Esophagus mucosa (tissue), 1 donor: Measurements from ENCODE around the gene GEMIN7. TPM values are rescaled to one million over a fixed set of nuclear protein-coding genes. Genes with fewer than 3 reads are reported as not detected.

Experiments used
- ATAC-seq: fragments of 200-7000 bp; cut with Tn5 transposase; one replicate; pipeline ENCODE4 v1.9.1; 2020
- total RNA-seq: library from RNA; stranded (reverse); gene quantifications from one replicate; pipeline ENCODE4 v1.2.4, GENCODE V29; 2023
- donor health status: DM: yes; HTN: yes; CAD: no.

The GEMIN7 gene
- total RNA-seq, 1 donor from 2014 or later: 18.7 TPM

DNA sequence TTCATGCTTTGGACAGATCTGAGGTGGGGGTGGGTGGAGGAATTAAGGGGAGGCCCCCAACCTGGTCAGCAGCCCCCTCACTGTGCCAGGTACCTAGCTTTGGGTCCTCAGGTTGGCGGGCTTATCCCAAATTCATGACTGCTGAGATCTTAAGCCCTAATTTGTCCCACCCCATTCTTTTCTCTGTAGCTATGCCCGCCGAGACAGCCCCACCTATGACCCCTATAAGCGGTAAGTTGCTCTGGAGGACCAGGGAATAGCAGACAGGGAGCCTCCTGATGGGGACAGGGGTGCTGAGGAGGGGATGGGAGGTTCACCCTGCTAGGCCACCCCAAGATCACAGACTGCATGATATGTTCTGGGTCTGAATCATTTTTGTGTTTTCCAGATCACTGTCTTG is 17.1 kb upstream of the GEMIN7 start:
- ATAC-seq: no peak

DNA sequence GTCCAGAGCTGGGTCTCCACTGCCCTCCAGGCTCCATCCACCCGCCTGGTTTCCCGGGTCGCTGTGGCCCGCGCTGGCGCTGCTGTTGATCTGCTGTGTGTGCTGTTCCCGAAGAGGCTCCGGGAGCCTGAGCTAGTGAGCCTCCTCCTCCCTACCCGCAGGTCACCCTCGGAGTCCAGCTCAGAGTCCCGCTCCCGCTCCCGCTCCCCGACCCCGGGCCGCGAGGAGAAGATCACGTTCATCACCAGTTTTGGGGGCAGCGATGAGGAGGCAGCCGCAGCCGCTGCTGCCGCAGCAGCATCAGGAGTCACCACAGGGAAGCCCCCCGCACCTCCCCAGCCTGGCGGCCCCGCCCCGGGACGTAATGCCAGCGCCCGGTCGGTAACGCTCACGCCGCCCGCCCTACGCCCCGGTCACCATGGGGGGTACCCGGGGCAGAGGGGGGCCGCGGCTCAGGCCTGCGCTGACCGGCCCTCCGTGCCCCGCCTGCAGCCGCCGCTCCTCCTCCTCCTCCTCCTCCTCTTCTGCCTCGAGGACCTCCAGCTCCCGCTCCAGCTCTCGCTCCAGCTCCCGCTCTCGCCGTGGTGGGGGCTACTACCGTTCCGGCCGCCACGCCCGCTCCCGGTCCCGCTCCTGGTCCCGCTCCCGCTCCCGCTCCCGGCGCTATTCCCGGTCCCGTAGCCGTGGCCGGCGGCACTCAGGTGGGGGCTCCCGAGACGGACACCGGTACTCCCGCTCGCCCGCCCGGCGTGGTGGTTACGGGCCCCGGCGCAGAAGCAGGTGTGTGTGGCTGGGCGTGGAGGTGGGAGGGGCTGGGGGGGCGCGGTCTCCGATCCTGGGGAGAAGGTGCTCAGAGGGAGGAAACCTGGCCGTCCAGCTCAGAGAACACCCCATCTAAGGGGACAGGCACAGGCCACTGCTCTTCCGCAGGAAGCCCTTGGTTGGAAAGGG is 14.9 kb upstream of the GEMIN7 start:
- ATAC-seq: no peak

DNA sequence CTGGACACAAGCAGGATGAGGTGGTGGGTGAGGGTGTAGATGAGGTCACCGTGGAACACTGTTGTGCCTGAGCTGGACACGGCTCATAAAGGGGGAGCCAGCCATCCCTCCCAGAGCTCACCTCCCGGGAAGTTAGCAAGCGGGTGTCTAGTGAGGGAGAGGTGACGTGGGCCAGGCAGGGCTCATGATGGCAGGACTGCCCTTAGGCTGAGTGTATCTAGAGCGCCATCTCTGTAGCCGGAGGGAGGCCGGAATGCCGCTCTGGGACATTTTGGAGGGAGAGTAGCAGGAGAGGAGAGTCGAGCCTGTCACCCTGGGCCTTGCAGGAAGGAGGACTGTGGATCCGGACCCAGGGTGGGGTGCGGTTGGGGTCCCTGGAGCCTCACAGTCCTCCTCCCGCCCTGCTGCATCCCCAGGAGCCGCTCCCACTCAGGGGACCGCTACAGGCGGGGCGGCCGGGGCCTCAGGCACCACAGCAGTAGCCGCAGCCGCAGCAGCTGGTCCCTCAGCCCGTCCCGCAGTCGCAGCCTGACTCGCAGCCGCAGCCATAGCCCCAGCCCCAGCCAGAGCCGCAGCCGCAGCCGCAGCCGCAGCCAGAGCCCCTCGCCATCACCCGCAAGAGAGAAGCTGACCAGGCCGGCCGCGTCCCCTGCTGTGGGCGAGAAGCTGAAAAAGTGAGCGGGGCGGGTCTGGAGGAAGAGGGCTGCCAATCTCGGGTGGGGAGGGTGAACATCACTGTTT is 12.0 kb upstream of the GEMIN7 start:
- no peak for ATAC-seq

DNA sequence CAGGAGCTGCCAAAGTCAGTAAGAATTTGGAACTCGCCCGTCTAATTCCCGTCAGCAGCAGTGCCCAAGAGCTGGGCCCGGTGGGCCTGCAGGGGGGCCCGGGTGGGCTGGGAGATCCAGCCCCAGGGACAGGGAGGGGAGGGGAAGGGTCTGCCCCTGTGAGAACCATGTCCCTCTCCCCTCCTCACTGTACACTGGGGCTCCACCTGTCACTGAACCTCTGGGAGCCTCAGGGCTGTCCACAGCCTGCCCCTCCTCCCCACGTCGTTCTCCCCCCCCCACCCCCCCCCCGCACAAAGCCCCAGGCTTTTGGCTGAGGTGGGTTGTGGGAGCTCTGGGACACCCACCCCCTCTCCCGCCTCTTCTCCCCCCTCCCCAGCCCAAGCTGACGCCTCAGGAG is 11.0 kb upstream of the GEMIN7 start:
- ATAC-seq: no peak

DNA sequence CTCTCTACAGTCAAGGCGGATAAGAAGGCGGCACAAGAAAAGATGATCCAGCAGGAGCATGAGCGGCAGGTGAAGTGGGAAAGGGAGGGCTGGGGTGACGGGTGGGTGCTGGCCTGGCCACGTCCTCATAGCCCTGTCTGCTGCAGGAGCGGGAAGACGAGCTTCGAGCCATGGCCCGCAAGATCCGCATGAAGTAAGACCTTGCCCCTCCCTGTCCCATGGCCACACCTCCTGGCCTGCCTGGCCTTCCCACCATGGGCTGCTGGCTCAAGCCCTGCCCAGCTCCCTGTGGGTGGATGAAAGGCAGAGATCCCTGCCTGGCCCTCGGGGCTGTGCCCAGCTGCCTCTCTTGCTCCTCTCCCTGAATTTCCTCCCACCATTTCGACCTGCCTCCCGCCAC is 10.0 kb upstream of the GEMIN7 start:
- peak; percentile 74 for ATAC-seq

DNA sequence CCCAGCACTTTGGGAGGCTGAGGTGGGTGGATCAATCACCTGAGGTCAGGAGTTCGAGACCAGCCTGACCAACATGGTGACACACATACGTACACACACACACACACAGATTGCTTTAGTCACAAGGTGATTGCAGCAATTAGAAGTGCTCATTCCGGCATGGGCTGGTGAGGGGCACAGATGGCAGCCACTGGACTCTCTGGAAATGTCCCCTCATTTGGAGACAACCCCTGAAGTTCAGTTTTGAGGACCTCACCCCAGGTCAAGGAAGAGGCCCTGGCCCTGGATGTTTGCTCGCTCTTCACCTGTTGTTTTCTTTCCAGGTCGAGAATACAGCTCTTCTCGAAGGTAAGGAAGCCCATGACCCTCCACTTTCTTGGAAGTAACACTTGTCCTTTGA is 8.8 kb upstream of the GEMIN7 start:
- ATAC-seq: no peak

DNA sequence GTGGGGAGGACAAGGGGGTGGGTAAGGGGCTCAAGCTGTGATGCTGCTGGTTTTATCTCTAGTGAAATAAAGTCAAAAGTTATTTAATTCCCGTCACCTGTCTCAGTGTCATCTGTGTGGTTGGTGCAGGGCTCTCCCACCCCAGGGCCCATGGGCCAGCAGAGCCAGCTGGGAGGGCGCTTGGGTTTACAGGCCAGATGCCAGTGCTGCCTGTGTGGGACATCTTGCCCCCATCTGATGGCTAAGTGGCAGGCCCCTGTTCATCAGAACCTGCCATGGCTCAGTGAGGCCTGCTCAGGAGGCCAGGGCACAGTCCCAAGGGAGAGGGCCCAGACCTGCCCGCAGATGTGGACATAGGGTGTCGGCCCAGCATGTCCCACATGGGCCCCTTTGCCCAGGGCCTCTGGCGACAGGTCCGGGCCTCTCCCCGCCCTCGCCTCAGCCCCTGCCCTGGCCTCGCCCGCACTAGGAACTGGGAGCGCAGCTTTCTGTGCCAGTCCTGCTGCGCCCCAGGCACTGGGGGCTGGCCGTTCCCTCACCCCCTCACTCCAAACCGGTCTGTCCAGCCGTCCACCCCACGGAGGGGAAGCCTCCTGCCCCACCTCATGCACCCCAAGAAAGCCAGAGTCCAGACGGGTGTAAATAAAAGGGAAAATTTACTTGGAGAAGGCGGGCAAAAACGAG is 8.1 kb upstream of the GEMIN7 start:
- ATAC-seq: peak; percentile 58

DNA sequence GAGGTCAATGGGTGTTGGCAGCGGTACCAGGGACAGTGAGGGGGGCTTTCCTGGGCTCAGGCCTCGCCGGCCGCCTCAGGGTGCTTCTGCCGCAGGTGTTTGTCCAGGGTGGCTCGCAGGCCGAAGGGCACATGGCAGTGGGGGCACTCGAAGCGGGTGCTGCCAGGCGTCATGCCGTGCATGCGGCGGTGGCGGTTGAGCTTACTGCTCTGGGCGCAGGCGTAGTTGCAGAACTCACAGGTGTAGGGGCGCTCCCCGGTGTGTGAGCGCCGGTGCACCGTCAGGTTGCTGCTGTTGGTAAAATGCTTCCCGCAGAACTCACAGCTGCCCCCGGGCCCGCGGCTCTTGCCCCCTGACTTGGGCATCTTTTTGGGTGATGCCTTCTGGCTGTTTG is 7.5 kb upstream of the GEMIN7 start:
- peak; percentile 8 for ATAC-seq

DNA sequence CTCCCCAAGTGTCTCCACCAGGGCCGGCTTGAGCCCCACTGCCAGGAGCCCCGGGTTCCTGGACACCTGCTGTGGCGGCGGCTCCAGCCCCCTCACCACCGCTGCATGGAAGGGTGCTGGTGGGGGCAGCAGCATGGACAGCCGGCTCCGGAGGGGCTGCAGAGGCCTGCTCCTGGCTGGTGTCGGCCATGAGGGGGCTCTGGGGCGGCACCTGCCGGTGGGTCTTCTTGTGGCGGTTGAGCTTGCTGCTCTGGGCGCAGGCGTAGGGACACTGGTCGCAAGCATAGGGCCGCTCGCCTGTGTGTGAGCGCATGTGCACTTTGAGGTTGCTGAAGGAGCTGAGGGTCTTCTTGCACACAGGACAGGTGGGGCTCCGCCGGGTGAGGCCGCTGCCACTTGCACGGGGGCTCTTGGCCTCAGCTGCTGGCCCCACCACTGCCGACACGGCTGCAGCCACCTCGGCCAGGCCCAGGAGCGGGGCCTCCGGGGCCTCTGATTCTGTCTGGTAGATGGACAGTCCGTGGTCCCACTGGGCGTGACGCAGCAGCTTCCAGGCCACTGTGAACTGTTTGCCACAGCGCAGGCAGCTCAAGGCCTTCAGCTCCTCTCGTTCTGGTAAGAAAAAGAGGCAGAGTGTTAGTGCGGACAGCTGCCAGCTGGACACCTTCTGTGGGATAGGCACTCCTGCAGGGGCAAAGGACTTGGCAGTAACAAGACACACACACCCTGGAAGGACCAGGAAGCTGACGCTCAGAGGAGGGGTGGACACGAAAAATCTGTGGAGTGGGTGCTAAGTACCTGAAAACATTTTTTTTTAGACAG is 6.9 kb upstream of the GEMIN7 start:
- no peak for ATAC-seq

DNA sequence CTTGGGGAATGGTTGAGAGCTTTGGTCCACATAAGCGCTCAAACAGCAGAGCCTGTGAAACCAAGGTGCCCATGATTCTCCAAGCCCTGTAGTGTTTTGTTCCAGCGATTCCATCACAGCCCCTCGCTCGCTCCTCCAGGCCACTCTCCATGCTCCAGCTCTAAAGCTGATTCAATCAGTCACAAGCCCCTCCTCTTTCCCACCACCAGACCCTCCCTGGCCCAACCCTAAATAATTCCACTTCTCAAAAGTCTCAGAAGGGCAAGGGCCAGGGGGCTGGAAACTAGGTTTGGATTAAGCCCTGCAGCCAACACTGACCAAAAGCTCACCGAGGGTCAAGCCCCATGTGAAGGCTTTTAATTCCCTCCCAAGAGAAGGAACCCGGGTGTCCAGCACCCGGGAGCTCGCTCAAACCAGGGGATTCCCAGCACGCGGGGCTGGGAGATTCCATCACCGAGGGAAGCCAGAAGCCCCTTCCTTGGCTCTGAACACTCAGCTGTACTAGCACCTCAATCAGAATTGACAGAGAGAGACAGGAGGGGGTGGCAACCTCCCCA is 4.2 kb upstream of the GEMIN7 start:
- no peak for ATAC-seq

DNA sequence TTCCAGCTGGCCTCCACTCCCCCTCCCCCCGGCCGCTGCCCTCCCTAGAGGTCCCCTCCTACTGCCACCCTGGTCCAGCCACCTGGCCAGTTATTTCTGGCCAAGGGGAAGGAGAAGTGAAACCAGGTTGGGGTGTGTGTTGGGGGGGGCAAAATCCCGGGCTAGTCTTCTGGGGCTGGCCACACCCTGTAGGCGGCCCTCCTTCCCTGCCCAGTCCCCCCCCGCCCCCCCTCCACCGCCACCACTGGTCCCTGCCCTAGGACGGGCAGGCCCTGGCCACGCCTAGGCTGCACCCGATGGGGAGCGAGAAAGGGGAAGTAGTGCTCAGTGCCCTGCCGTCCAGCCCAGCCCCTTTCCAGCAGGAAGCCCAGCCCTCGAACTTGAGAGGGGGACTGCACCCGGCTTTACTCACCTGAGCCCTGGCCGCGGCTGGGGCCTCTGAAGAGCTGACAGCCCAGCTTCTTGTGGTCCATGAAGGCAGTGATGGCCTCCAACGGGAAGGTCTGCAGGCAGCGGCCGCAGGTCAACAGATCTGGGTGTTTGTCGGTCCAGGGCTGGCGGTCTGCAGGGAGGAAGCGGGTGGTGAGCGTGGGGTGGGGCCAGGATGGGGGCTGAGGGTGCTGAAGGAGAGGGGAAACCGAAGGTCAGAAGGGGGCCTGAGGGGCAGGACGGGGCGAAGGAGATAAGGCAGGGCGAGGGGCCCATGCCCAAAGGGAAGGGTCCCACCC is 3.6 kb upstream of the GEMIN7 start:
- peak; percentile 73 for ATAC-seq

DNA sequence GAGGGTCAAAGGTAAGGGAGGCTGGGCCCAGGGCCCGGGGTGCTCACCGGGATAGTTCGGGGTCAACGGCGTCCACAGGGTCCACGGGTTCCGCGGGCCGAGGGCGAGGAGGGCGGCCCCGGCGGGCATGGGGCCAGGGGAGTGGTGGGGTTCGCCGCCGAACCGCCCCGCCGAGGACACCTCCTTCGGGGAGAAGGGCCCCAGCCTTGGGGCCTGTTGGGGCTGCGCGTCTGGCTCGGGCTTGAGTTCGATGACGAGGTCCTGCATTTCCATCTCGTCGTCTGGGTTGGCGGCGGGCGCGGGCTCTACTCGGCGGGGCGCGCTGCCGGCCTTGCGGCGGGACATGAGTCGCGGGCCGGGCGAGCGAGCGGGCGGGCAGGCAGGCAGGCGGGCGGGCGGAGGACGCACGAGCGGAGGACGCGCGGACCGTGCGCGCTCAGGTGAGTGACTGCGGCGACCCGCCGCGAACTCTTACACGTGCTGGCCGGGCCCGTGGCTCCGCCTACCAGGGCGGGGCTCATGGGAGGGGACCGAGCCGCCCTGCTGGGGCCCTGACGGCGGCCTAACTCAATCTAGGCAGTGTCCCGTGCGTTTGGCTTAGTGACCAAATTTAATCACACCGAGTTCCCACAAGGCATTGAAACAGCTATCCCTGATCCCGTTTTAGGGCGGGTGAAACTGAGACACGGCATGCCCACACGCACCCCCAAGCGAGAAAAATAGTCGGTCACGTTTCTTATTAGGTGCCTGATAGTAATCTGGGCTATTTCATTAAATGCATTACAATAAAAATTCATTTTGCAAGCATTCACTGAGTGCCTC is 2.8 kb upstream of the GEMIN7 start, which contains the start of gene ZNF296:
Gene ZNF296, minus strand, starts transcription at position 450 of the 822 bp plus-strand sequence. Its CDS starts 105 bp downstream, at position 345.
- ATAC-seq: peak; percentile 78

DNA sequence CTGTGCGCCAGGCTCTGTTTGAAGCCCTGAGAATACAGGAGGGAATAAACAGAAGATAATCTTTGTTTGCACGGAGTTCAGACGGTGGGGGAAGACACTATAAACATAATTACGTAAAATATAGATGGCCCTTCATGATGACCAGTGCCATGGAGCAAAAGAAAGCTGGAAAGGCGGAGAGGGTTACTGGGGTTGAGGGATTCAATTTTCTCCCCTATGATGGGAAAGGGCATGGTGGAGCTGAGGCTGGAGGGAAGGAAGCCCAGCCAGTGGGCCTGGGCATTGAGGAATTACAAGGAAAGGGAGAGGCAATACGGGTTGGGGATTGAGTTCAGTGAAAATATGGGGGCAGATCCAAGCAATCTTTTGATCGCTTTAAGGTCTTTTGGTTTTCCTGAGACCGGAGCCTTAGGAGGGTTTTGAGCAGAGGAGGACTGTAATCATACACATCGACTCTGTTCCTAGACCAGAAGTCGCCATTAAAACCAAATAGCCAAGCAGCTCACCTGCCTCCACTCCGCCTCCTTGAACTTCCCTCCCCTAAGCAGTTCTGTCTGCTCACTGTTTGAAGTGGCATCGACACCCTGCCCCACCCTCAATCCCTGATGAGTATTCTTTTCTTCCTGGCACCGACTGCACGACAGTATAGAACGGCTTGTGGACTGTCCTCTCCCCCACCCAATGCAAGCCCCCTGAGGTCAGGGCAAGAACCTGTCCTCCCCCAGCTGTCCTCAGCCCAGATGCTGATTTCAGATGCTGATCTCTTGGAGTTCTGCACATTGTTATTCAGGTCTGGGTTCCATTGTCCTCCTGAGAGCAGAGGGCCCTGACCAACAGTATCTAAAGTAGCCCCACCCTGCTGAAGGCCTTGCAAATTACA is 2.0 kb upstream of the GEMIN7 start:
- no peak for ATAC-seq

DNA sequence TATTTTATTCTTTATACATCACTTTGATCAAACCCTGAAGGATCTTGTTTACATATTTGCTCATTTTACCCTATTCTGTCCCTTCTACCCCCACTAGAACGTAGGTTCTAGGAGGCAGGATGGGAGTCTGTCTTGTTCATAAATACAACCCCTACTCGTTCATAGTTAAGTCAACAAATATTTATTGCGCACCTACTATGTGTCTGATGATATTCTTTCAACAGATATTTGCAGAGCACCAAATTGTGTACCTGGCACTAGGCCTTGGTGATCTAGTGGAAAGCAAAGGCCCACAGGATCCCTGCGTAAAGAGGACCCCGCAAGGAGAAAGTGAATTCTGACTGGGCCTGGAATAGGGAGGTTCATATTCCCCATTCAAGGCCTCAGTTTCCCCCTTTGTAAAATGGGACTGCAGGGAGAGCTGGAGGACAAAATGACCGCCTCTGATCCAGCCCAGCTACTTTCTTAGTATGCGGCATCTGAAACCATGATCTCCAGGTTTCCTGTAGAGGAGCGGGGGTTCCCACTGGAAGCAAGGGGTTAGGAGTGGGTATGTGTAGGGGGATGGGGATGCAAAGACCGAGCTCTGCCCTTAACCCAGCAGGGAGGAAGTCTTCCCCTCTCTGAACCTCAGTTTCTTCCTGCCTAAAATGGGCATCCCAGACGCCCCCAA is 534 bp upstream of the GEMIN7 start:
- ATAC-seq: no peak

DNA sequence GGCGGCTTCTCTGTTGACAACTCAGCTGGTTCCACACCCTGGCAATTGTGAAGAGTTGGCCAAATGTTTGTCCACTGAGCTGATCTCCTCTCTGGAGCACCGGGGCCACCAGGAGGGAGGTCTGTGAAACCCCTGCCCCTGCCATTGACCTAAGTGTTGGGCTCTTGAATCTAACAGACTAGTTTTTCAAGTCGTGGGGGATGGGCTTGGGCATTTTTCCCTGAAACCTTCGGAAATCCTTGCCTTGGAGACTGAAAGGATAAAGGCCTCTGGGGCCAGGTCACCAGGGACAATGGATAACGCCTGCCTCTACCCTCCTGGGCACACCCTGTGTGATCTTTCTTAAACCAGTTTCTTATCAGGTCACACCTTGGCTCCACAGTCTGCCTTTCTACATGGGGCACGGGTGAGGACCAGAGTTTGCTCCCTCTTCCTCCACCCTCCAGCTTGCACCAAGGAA is 881 bp downstream of the GEMIN7 start:
- ATAC-seq: no peak

DNA sequence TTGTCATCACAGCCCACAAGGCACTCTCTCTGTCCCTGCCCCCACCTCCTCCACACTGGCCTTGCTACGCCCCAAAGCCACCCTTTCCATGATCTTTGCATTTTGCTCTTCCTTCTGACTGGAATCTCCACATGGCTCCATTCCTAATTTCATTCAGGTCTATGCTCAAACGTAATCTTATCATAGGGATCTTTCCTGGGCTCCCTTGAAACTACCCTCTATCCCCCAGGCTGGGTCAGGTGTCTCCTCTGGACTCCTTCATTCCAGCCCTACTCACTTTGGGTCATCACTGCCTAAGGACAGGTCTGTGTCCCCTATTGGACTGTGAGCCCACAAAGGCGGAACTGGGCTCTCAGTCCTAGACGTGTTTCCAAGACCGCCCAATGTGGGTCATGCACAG is 3.1 kb downstream of the GEMIN7 start:
- ATAC-seq: no peak

DNA sequence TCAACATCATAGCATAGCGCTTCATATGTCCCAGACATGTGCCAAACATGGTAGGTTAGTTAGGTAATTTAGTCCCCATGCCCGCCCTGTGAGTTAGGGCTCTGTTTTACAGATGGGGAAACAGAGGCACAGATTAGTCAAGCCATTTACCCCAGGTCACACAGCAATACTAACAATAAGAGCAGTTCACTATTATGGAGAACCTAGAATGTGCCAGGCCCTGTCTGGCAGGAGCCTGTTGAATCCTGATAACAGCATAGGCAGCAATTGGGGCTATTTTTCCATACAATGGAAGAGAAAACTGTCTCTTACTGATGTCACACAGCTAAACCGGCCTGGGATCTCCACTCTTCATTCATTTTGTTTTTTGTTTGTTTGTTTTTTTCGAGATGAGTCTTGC is 7.4 kb downstream of the GEMIN7 start:
- ATAC-seq: no peak

DNA sequence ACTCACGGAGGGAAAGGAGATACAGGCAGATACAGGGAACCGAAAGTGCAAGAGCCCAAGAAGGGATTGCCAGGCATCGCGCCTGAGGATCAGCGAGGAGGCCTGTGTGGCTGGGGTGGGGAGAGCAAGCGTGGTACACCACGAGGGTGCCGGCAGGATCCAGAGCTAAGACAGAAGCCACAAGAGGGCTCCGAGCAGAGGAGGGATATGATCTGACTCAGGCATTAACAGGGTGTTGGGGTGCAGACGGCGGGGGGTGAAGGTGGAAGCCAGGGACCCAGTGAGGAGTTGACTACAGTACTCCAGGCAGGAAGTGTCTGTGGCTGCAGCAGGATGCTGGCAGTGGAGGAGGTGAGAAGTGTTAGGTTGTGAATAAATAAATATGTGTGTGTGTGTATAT is 8.5 kb downstream of the GEMIN7 start:
- no peak for ATAC-seq

DNA sequence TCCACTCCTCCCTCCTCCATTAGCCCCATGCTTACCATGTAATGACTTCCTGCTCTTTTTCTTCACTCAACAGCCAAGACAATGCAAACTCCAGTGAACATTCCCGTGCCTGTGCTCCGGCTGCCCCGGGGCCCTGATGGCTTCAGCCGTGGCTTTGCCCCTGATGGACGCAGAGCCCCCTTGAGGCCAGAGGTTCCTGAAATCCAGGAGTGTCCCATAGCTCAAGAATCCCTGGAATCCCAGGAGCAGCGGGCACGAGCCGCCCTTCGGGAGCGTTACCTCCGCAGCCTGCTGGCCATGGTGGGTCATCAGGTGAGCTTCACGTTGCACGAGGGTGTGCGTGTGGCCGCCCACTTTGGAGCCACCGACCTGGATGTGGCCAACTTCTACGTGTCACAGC is 11.0 kb downstream of the GEMIN7 start:
- ATAC-seq: no peak
